Osteocyte (in vitro differentiated cells): ENCODE measurements around the gene MIGA1. TPM values are rescaled to one million over a fixed set of nuclear protein-coding genes. Genes with fewer than 3 reads are reported as not detected.

Source experiments
- DNase-seq: peaks from one replicate; pipeline ENCODE4 v3.0.0; 2021; ENCODE audit warnings: mixed read lengths; ENCODE audit not compliant: unreplicated experiment; ENCODE audit errors: extremely low spot score
- H3K27ac Mint-ChIP-seq: one replicate; pipeline ENCODE4 v1.8.0; 2021; ENCODE audit warnings: mild to moderate bottlenecking, mixed read lengths; ENCODE audit not compliant: unreplicated experiment
- H3K27me3 Mint-ChIP-seq: one replicate; pipeline ENCODE4 v1.8.0; 2021; ENCODE audit warnings: mixed read lengths; ENCODE audit not compliant: unreplicated experiment
- H3K36me3 Mint-ChIP-seq: one replicate; pipeline ENCODE4 v1.8.0; 2021; ENCODE audit warnings: mixed read lengths; ENCODE audit not compliant: unreplicated experiment
- H3K4me1 Mint-ChIP-seq: one replicate; pipeline ENCODE4 v1.8.0; 2021; ENCODE audit warnings: mixed read lengths; ENCODE audit not compliant: unreplicated experiment
- H3K4me3 Mint-ChIP-seq: one replicate; pipeline ENCODE4 v1.8.0; 2021; ENCODE audit warnings: mild to moderate bottlenecking, moderate library complexity, mixed read lengths; ENCODE audit not compliant: unreplicated experiment
- H3K9me3 Mint-ChIP-seq: one replicate; pipeline ENCODE4 v1.8.0; 2021; ENCODE audit warnings: mixed read lengths; ENCODE audit not compliant: unreplicated experiment
- total RNA-seq: library from RNA; stranded (reverse); gene quantifications from 2 replicates; pipeline ENCODE4 v1.2.1, GENCODE V29; 2021
- TF ChIP-seq, protein P1 (sequence below): fragments of 200-600 bp; sonication (generic); IDR thresholded peaks from 2 replicates; pipeline ENCODE4 v1.5.0; 2021; ENCODE audit warnings: antibody characterized with exemption, mild to moderate bottlenecking, moderate library complexity

The MIGA1 gene
- total RNA-seq, 1 donor from 2014 or later, result 17.8 TPM

DNA sequence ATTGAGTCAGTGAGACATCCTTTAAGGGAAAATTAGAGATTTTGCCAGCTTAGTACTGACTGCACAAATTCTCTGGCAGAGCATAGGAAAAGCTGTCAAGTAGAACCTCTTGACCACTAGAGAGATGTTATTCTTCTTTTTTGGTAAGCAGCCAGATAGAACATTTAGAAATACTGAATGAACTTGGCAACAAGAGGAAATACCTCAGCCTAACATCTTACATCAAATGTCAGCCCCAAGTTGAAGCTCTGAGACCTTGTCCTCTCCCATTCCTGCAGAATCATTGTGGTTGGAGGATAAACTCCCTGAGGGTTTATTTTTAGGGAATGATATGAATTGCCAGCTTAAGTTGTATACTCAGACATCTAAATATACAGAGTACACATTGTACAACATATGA is 53.5 kb downstream of the MIGA1 start:
- Mint-ChIP-seq H3K27me3 (no peaks in the 10 kb centered on the region), H3K4me3 (no peak overlapping the region), H3K4me1 (peaks cover 66% of the 10 kb centered on the region), H3K36me3 (peaks cover 8% of the 10 kb centered on the region), H3K27ac (peak overlapping the region; percentile 98), H3K9me3 (no peaks in the 10 kb centered on the region)
- TF ChIP-seq, protein P1, sequence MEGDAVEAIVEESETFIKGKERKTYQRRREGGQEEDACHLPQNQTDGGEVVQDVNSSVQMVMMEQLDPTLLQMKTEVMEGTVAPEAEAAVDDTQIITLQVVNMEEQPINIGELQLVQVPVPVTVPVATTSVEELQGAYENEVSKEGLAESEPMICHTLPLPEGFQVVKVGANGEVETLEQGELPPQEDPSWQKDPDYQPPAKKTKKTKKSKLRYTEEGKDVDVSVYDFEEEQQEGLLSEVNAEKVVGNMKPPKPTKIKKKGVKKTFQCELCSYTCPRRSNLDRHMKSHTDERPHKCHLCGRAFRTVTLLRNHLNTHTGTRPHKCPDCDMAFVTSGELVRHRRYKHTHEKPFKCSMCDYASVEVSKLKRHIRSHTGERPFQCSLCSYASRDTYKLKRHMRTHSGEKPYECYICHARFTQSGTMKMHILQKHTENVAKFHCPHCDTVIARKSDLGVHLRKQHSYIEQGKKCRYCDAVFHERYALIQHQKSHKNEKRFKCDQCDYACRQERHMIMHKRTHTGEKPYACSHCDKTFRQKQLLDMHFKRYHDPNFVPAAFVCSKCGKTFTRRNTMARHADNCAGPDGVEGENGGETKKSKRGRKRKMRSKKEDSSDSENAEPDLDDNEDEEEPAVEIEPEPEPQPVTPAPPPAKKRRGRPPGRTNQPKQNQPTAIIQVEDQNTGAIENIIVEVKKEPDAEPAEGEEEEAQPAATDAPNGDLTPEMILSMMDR, result no peak
- DNase-seq, result no peak

DNA sequence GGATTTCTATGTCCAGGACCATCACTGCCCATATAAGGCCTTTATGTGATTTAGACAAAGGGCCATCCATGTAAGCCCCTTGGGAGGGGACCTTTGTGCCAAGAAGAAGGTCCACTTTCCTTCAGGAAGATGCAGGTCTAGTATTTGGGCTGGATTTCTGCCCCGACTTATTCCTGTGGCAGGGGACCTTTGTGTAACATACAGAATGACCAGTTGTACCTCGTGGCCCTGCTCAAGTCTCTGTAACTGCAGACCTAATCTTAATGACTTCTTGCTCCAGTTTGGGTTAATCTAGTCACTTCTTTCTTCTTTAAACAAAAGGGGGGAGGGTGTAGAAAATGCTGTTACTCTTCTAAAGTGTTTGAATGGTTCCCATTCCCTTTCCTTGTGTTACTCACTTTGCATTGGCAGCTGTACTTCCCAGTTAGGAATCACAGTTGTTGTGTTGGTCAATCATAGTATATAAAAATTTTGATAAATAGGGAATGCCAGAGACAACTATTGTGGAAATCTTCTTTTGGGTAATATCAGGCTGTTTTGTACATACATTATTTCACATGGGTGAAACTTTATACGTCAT is 54.2 kb downstream of the MIGA1 start:
- Mint-ChIP-seq H3K9me3 (no peaks in the 10 kb centered on the region), H3K27ac (peak overlapping the region; percentile 98), H3K4me3 (no peak overlapping the region), H3K4me1 (peaks cover 66% of the 10 kb centered on the region), H3K27me3 (no peaks in the 10 kb centered on the region), H3K36me3 (peaks cover 8% of the 10 kb centered on the region)
- DNase-seq, result no peak
- TF ChIP-seq, protein P1, result no peak

DNA sequence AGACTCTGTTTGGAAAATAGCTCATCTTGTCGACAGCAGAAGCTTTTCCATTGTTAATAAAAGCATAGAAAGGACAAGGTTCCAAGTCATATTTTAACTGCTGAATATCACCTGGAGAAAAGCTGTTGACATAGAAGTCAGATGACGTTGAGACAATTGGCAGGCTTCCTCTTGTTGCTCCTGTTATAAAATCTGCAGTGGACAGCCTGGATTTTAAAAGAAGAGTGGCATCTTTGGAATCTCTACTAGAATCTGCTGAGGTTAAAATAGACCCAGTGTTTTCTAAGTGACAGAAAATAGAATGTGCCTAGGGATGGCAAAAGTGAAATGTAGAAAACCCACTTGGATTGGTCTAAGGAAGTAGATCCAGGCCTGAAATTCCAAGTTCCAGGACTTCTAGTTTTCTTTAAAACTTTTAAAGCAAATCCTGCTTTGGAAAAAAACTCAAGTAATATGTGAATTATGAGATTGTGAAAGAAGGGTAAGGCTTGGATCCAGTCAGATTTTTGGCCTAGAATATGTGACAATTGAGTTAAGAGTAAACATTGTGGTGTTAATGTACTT is 55.4 kb downstream of the MIGA1 start:
- TF ChIP-seq, protein P1, result no peak
- Mint-ChIP-seq H3K4me3 (no peak overlapping the region), H3K4me1 (peaks cover 62% of the 10 kb centered on the region), H3K9me3 (no peaks in the 10 kb centered on the region), H3K27me3 (no peaks in the 10 kb centered on the region), H3K36me3 (peaks cover 6% of the 10 kb centered on the region), H3K27ac (peak overlapping the region; percentile 98)
- no peak for DNase-seq

DNA sequence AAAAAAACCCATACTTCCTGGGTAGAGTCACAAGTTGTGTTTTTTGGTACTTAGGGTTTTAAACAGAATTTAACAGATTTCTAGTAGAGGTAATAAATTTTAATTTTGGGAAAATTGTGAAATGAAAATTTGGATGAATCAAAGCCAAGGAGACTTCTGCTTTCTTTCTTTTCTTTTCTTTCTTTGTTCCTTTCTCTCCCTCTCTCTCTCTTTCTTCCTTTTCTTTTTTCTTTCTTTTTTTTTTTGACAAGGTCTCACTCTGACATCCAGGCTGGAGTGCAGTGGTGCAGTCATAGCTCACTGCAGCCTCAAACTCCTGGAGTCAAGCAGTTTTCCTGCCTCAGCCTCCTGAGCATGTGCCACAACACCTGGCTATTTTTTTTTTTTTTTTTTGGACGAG is 62.1 kb downstream of the MIGA1 start:
- TF ChIP-seq, protein P1, result no peak
- Mint-ChIP-seq H3K4me1 (peaks cover 10% of the 10 kb centered on the region), H3K9me3 (no peaks in the 10 kb centered on the region), H3K27ac (peak overlapping the region; percentile 31), H3K4me3 (no peak overlapping the region), H3K27me3 (no peaks in the 10 kb centered on the region), H3K36me3 (peaks cover 19% of the 10 kb centered on the region)
- DNase-seq, result no peak

DNA sequence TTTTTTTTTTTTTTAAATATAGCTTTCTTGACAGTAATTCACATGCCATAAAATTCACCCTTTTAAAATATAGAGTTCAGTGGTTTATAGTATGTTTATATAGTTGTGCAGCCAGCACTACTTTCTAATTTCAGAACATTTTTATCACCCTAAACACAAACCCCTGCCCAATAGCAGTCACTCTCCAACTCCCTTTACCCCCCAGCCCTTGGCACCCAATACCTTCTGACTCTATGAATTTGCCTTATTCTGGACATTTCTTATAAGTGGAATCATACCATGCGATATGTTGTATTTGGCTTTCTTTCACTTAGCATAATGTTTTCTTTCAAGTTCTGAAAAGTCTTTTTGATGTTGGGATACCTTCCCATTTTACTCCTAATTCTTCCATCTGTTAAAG is 66.5 kb downstream of the MIGA1 start:
- Mint-ChIP-seq H3K9me3 (no peaks in the 10 kb centered on the region), H3K27me3 (no peaks in the 10 kb centered on the region), H3K4me1 (peaks cover 10% of the 10 kb centered on the region), H3K4me3 (no peak overlapping the region), H3K27ac (no peak overlapping the region), H3K36me3 (peaks cover 21% of the 10 kb centered on the region)
- DNase-seq, result no peak
- TF ChIP-seq, protein P1, result no peak
